H1 (cell line): ENCODE measurements around the gene DGCR8. TPM values are rescaled to one million over a fixed set of nuclear protein-coding genes. Genes with fewer than 3 reads are reported as not detected.

Experiments
- CTCF ChIA-PET: fragments of 300-600 bp; sonication (Branson Sonifier 250); formaldehyde crosslinking; loops from one replicate; lab custom pipeline; 2021; ENCODE audit not compliant: partially characterized antibody; lab: Charles Lee
- POLR2A ChIA-PET: fragments of 300-600 bp; sonication (Branson Sonifier 250); formaldehyde crosslinking; loops from one replicate; lab custom pipeline; 2021; ENCODE audit warnings: inconsistent platforms; ENCODE audit not compliant: partially characterized antibody; lab: Charles Lee
- DNase-seq, 2 experiments: peaks; one replicate each; pipeline versions ENCODE4 v3.0.0 to v3.0.0-alpha.2; 2010 to 2022; ENCODE audit warnings: low spot score in 2 of 2, low read depth in 1 of 2, mixed read lengths in 1 of 2
- FAIRE-seq: peaks from 2 replicates; lab custom pipeline; 2011; peaks lifted over from hg19 to GRCh38; lab: Jason Lieb, UNC
- H2AFZ ChIP-seq: 2 replicates; pipeline ENCODE4 v1.8.1; 2012; ENCODE audit warnings: low read length, inconsistent platforms
- H2AK5ac ChIP-seq: 2 replicates; pipeline ENCODE4 v1.6.1; 2013; ENCODE audit warnings: low read depth, low read length
- H2BK120ac ChIP-seq: replicated peaks from 2 replicates; pipeline ENCODE3; 2013; ENCODE audit warnings: low read depth, low read length, inconsistent platforms
- H2BK12ac ChIP-seq: 2 replicates; pipeline ENCODE4 v1.6.1; 2013; ENCODE audit warnings: low read depth, low read length
- H2BK15ac ChIP-seq: 2 replicates; pipeline ENCODE4 v1.6.1; 2013; ENCODE audit warnings: low read length
- H2BK20ac ChIP-seq: 2 replicates; pipeline ENCODE4 v1.6.1; 2013; ENCODE audit warnings: low read length
- H2BK5ac ChIP-seq: 2 replicates; pipeline ENCODE4 v1.6.1; 2013; ENCODE audit warnings: low read depth, low read length
- H3K14ac ChIP-seq: 2 replicates; pipeline ENCODE4 v1.6.1; 2013; ENCODE audit warnings: inconsistent platforms; ENCODE audit not compliant: insufficient read length
- H3K18ac ChIP-seq: 2 replicates; pipeline ENCODE4 v1.6.1; 2013; ENCODE audit warnings: low read length; ENCODE audit errors: extremely low read depth
- H3K23ac ChIP-seq: 2 replicates; pipeline ENCODE4 v1.6.1; 2013; ENCODE audit warnings: inconsistent platforms; ENCODE audit not compliant: insufficient read length
- H3K23me2 ChIP-seq: 2 replicates; pipeline ENCODE4 v1.6.1; 2013; ENCODE audit warnings: low read depth, low read length
- H3K27ac ChIP-seq: 2 replicates; pipeline ENCODE4 v1.6.1; 2011; ENCODE audit warnings: low read depth, low read length, inconsistent platforms
- H3K27me3 ChIP-seq, 4 experiments: replicated peaks in 1 of 4; 1 replicate in 1 of 4; 2 replicates in 3 of 4; pipeline versions ENCODE4 v1.6.1 to v1.8.1; 2011 to 2013; ENCODE audit warnings: low read length in 3 of 4, mild to moderate bottlenecking in 3 of 4, inconsistent platforms in 2 of 4, mixed read lengths in 2 of 4, moderate library complexity in 1 of 4; ENCODE audit not compliant: control insufficient read depth in 3 of 4, insufficient read depth in 3 of 4; ENCODE audit errors: extremely low read depth in 1 of 4
- H3K36me3 ChIP-seq, 4 experiments: 2 replicates each; pipeline versions ENCODE4 v1.6.1 to v1.8.1; 2011 to 2013; ENCODE audit warnings: mild to moderate bottlenecking in 4 of 4, low read length in 3 of 4, moderate library complexity in 2 of 4, control low read depth in 1 of 4, inconsistent platforms in 1 of 4; ENCODE audit not compliant: insufficient read depth in 4 of 4, control insufficient read depth in 2 of 4
- H3K4ac ChIP-seq: replicated peaks from 2 replicates; pipeline ENCODE3; 2013; ENCODE audit warnings: low read length, low read depth, mixed read lengths, inconsistent platforms; ENCODE audit not compliant: insufficient read length
- H3K4me1 ChIP-seq, 4 experiments: replicated peaks in 1 of 4; 1 replicate in 1 of 4; 2 replicates in 3 of 4; pipeline versions ENCODE4 v1.6.1 to v1.8.1; 2011 to 2013; ENCODE audit warnings: low read length in 3 of 4, inconsistent platforms in 2 of 4, mixed read lengths in 1 of 4; ENCODE audit not compliant: insufficient read depth in 4 of 4, control insufficient read depth in 3 of 4
- H3K4me2 ChIP-seq, 2 experiments: 2 replicates each; pipeline versions ENCODE4 v1.6.1 to v1.8.1; 2011 to 2013; ENCODE audit warnings: low read depth in 2 of 2, low read length in 2 of 2, control low read depth in 1 of 2, inconsistent platforms in 1 of 2, mild to moderate bottlenecking in 1 of 2; ENCODE audit not compliant: insufficient read depth in 1 of 2
- H3K4me3 ChIP-seq, 4 experiments: fragments of 200-600, 300-600 bp in 1 of 4; sonication (generic), shearing (Covaris generic), sonication (Bioruptor Twin) in 1 of 4; 2 replicates each; pipeline versions ENCODE4 v1.5.1 to v1.8.1; 2011 to 2016; ENCODE audit warnings: low read length in 4 of 4, low read depth in 3 of 4, control low read depth in 2 of 4, inconsistent platforms in 2 of 4, mild to moderate bottlenecking in 2 of 4, mixed read lengths in 1 of 4, moderate library complexity in 1 of 4; ENCODE audit not compliant: insufficient read depth in 2 of 4; ENCODE audit errors: extremely low read depth in 1 of 4
- H3K56ac ChIP-seq: replicated peaks from 2 replicates; pipeline ENCODE3; 2013; ENCODE audit warnings: low read depth, mild to moderate bottlenecking, mixed read lengths, low read length, inconsistent platforms; ENCODE audit not compliant: insufficient read length
- H3K79me1 ChIP-seq: 2 replicates; pipeline ENCODE4 v1.6.1; 2013; ENCODE audit warnings: low read depth, low read length, control low read depth
- H3K79me2 ChIP-seq, 2 experiments: 2 replicates each; pipeline versions ENCODE4 v1.6.1 to v1.8.1; 2012 to 2013; ENCODE audit warnings: low read length in 2 of 2, mild to moderate bottlenecking in 2 of 2, inconsistent platforms in 1 of 2; ENCODE audit not compliant: insufficient read depth in 2 of 2, control insufficient read depth in 1 of 2
- H3K9ac ChIP-seq, 4 experiments: replicated peaks in 1 of 4; 1 replicate in 1 of 4; 2 replicates in 3 of 4; pipeline versions ENCODE4 v1.6.1 to v1.8.1; 2011 to 2013; ENCODE audit warnings: low read depth in 3 of 4, low read length in 3 of 4, control low read depth in 2 of 4, mild to moderate bottlenecking in 2 of 4, moderate library complexity in 2 of 4, inconsistent platforms in 1 of 4; ENCODE audit errors: extremely low read depth in 1 of 4
- H3K9me3 ChIP-seq, 2 experiments: 2 replicates each; pipeline versions ENCODE4 v1.6.1 to v1.8.1; 2012 to 2013; ENCODE audit warnings: mild to moderate bottlenecking in 2 of 2, moderate library complexity in 2 of 2, control low read depth in 1 of 2, inconsistent platforms in 1 of 2, low read depth in 1 of 2, low read length in 1 of 2, mixed read lengths in 1 of 2; ENCODE audit not compliant: insufficient read depth in 2 of 2
- H4K20me1 ChIP-seq, 2 experiments: replicated peaks in 1 of 2; 2 replicates each; pipeline versions ENCODE3 to v1.8.1; 2011 to 2013; ENCODE audit warnings: inconsistent platforms in 2 of 2, low read length in 2 of 2, mild to moderate bottlenecking in 1 of 2; ENCODE audit not compliant: insufficient read depth in 2 of 2, control insufficient read depth in 1 of 2
- H4K5ac ChIP-seq: 2 replicates; pipeline ENCODE4 v1.6.1; 2013; ENCODE audit warnings: low read length, low read depth, mixed read lengths, inconsistent platforms; ENCODE audit not compliant: insufficient read length
- H4K8ac ChIP-seq: 2 replicates; pipeline ENCODE4 v1.8.0; 2013; ENCODE audit warnings: mild to moderate bottlenecking, moderate library complexity, low read length, inconsistent platforms; ENCODE audit not compliant: insufficient read depth; ENCODE audit errors: extremely low read depth
- H4K91ac ChIP-seq: replicated peaks from 2 replicates; pipeline ENCODE3; 2013; ENCODE audit warnings: low read length, mixed read lengths, inconsistent platforms; ENCODE audit not compliant: insufficient read length
- ASH2L ChIP-seq: fragments of 200-600, 300-600 bp; sonication (generic); IDR thresholded peaks from one replicate; pipeline ENCODE4 v1.7.1; 2017; ENCODE audit warnings: low read length
- ATF2 ChIP-seq: IDR thresholded peaks from 2 replicates; pipeline ENCODE4 v1.6.1; 2012; ENCODE audit warnings: low read length, inconsistent platforms
- CHD2 ChIP-seq: IDR thresholded peaks from 2 replicates; pipeline ENCODE4 v1.6.1; 2012; ENCODE audit warnings: low read length, improper control_type of control experiment
- NRF1 ChIP-seq: IDR thresholded peaks from 2 replicates; pipeline ENCODE4 v1.6.1; 2011; ENCODE audit warnings: mild to moderate bottlenecking, low read depth, low read length, improper control_type of control experiment
- PHF8 ChIP-seq: fragments of 200-600 bp; sonication (generic); conservative IDR thresholded peaks from 2 replicates; pipeline ENCODE4 v1.7.1; 2012; ENCODE audit warnings: low read depth, mild to moderate bottlenecking, inconsistent platforms, low read length, moderate library complexity
- RAD21 ChIP-seq, 2 experiments: IDR thresholded peaks in 1 of 2; conservative IDR thresholded peaks in 1 of 2; 2 replicates each; pipeline ENCODE4 v1.6.1; 2011; ENCODE audit warnings: low read depth in 2 of 2, low read length in 2 of 2, improper control_type of control experiment in 1 of 2, inconsistent platforms in 1 of 2, mild to moderate bottlenecking in 1 of 2, moderate library complexity in 1 of 2
- SIN3A ChIP-seq, 2 experiments: IDR thresholded peaks in 1 of 2; conservative IDR thresholded peaks in 1 of 2; 2 replicates each; pipeline ENCODE4 v1.6.1; 2011 to 2012; ENCODE audit warnings: low read length in 2 of 2, improper control_type of control experiment in 1 of 2, low read depth in 1 of 2, mild to moderate bottlenecking in 1 of 2
- SP1 ChIP-seq: IDR thresholded peaks from 2 replicates; pipeline ENCODE4 v1.6.1; 2011; ENCODE audit warnings: low read depth, low read length
- TAF7 ChIP-seq: optimal IDR thresholded peaks from 2 replicates; pipeline ENCODE3; 2011; ENCODE audit warnings: low read depth, mild to moderate bottlenecking, inconsistent platforms, low read length, moderate library complexity, borderline replicate concordance
- TBP ChIP-seq: IDR thresholded peaks from 2 replicates; pipeline ENCODE4 v1.6.1; 2011; ENCODE audit warnings: low read depth, low read length, improper control_type of control experiment
- YY1 ChIP-seq: IDR thresholded peaks from 2 replicates; pipeline ENCODE4 v1.6.1; 2011; ENCODE audit warnings: low read depth, mild to moderate bottlenecking, low read length
- WGBS, 2 experiments: shearing (Covaris generic) in 1 of 2; methylation state at CpG; one replicate each; pipeline versions ENCODE4 v1.1.6 to v1.1.7; 2013 to 2015; ENCODE audit warnings: low lambda C conversion rate in 2 of 2, mixed read lengths in 2 of 2, inconsistent platforms in 1 of 2, low coverage in 1 of 2, missing lambda C conversion rate in 1 of 2; ENCODE audit not compliant: insufficient replicate concordance in 2 of 2, insufficient coverage in 1 of 2, insufficient read length in 1 of 2; ENCODE audit errors: extremely low coverage in 1 of 2, missing lambda C conversion rate in 1 of 2; 5-methylcytosine and 5-hydroxymethylcytosine counted together
- polyA plus RNA-seq, 7 experiments: library from polyadenylated mRNA; depleted of rRNA in 3 of 7; stranded (reverse) in 5 of 7; unstranded in 2 of 7; fragments of >200 nt in 5 of 7; fragments of 200-250 nt in 2 of 7; gene quantifications; 1 replicate in 5 of 7; 2 replicates in 1 of 7; 4 replicates in 1 of 7; pipeline versions ENCODE4 v1.2.1 to v1.2.3, GENCODE V29; 2011 to 2013; ENCODE audit warnings: missing spikeins in 2 of 7, mixed read lengths in 2 of 7
- total RNA-seq: library from RNA; stranded (reverse); fragmentation: NEBNext Ultra II Directional; extraction: Animal tissue kit (Norgen Biotek cat#: 25700); gene quantifications from 2 replicates; pipeline ENCODE4 v1.2.1, GENCODE V29; 2021

Gene DGCR8
- total and polyA plus RNA-seq, 2 of the 8 experiments (the other 6 are each of a cell fraction or from before 2014, with no cell fraction given): 23.7 to 43.7 TPM

- Histone ChIP-seq H3K4me3 (no peak overlapping the region), H2AFZ (no peak overlapping the region), H2BK120ac (no peak overlapping the region), H3K79me2 (no peaks in the 10 kb centered on the region), H2AK5ac (no peak overlapping the region), H3K9ac (no peak overlapping the region), H2BK20ac (no peak overlapping the region), H3K9me3 (no peaks in the 10 kb centered on the region), H3K27me3 (no peaks in the 10 kb centered on the region), H2BK5ac (no peak overlapping the region), H3K4me2 (no peak overlapping the region), H3K23ac (no peak overlapping the region), H3K18ac (no peak overlapping the region), H3K23me2 (no peaks in the 10 kb centered on the region), H4K8ac (no peak overlapping the region; the same call in 1 of the 2 replicates), H2BK12ac (no peak overlapping the region), H2BK15ac (no peak overlapping the region), H4K20me1 (no peaks in the 10 kb centered on the region), H4K5ac (no peak overlapping the region), H3K4ac (no peak overlapping the region), H3K36me3 (no peaks in the 10 kb centered on the region), H3K27ac (no peak overlapping the region), H3K79me1 (no peaks in the 10 kb centered on the region), H4K91ac (no peak overlapping the region), H3K4me1 (peaks cover 0 to 7% (median 4%) of the 10 kb centered on the region in 4 experiments; a peak in 4 of 7 replicates), H3K56ac (no peak overlapping the region), H3K14ac (no peak overlapping the region)
- ChIA-PET POLR2A (interaction anchor here (2.4 kb wide), 1 partner anchor 28 kb away, joined by 5 read pairs; no protein-coding TSS in a partner anchor), CTCF (interaction anchor here (1.0 to 7.7 kb wide), 10 partner anchors 11 to 132 kb away, joined by 3 to 98 read pairs (median 10); no protein-coding TSS in a partner anchor)
- WGBS, 2 experiments: 91% methylated on average over 21 of the region's 30 CpGs; no CpG with 5 or more reads in 1 of the 2 experiments
- no peak for DNase-seq
- FAIRE-seq: no peak
- TF ChIP-seq ASH2L: no peak
- TF ChIP-seq PHF8: no peak
- no peak for TF ChIP-seq TAF7
- no peak for TF ChIP-seq YY1
- TF ChIP-seq ATF2: no peak
- no peak for TF ChIP-seq RAD21 (IDR thresholded peaks at IDR 0.05 in 1 of 2, conservative IDR thresholded peaks at IDR 0.05 in 1 of 2; ENCODE audit: low read depth in 2 of 2, low read length in 2 of 2)
- TF ChIP-seq CHD2: no peak
- no peak for TF ChIP-seq NRF1
- TF ChIP-seq SP1: no peak
- no peak for TF ChIP-seq TBP
- no peak for TF ChIP-seq SIN3A (conservative IDR thresholded peaks at IDR 0.05 in 1 of 2, IDR thresholded peaks at IDR 0.05 in 1 of 2; ENCODE audit: low read depth in 1 of 2, low read length in 2 of 2)
These were observed 75.4 kb downstream of the DGCR8 start for GRCh38 chr22:20155330-20156041.
